Measurements from ENCODE around the gene MCTP1. TPM values are rescaled to one million over a fixed set of nuclear protein-coding genes. Genes with fewer than 3 reads are reported as not detected.

MCTP1 gene
- total RNA-seq, 4 donors from 2014 or later, result 28.7 to 117 (median 48.2) TPM

DNA sequence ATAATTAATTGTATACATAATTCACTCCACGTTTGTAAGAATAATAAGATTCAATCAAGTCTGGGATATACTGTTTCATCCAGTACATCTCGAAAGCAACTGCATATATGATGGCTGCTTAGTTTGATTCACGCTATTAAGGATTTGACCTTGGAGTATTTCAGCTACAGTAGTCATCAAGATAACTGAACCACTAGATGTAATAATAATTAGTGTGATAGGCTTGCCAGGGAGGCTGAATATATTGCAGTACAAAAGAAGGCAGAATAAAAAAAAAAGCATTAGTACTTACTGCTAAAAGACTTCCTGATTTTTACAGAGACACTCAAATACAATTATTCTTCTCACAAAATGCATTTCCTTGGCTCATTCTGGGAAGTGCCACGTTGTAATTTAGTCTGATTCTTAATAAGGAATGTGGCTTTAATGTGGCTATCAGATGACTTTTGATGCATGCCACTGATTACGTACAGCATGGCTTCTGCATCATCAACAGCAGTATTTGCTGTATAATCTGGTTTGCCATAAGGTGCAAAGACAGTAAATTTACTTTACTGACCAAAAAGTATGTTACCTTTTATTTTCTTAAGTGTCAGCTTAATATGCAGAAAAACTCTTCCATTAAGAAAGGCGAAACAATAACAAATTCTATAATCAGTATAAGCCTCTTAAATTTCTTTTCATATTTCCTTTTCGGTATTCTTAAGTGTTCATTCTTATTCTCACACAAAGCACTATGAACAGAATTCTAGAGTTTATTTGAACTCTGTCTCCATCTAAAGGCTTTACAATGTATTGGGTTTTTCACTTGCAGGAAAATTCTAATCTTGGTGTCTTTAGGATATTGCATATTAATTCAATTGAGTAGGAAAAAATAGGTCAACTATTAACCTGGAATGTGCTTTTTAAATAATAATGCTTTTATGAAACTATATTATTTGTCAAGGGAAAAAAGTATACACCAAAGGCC, 500.1 kb downstream of the MCTP1 start:
- H3K27ac ChIP-seq, result no peak overlapping the region
- WGBS, 2 donors, result 56 to 62% methylated on average over 7 of the region's 7 CpGs
- H3K4me1 ChIP-seq, result no peaks in the 10 kb centered on the region
- no peak for DNase-seq (ENCODE audit: low spot score in 2 of 2)
- no peak overlapping the region for H3K4me3 ChIP-seq
- no peaks in the 10 kb centered on the region for H3K36me3 ChIP-seq
- no peaks in the 10 kb centered on the region for H3K9me3 ChIP-seq
- TF ChIP-seq, protein P1, sequence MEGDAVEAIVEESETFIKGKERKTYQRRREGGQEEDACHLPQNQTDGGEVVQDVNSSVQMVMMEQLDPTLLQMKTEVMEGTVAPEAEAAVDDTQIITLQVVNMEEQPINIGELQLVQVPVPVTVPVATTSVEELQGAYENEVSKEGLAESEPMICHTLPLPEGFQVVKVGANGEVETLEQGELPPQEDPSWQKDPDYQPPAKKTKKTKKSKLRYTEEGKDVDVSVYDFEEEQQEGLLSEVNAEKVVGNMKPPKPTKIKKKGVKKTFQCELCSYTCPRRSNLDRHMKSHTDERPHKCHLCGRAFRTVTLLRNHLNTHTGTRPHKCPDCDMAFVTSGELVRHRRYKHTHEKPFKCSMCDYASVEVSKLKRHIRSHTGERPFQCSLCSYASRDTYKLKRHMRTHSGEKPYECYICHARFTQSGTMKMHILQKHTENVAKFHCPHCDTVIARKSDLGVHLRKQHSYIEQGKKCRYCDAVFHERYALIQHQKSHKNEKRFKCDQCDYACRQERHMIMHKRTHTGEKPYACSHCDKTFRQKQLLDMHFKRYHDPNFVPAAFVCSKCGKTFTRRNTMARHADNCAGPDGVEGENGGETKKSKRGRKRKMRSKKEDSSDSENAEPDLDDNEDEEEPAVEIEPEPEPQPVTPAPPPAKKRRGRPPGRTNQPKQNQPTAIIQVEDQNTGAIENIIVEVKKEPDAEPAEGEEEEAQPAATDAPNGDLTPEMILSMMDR (IDR thresholded peaks at IDR 0.05), result peak in 1 of 5 experiments; percentile 44
- no peak for TF ChIP-seq EP300 (IDR thresholded peaks at IDR 0.05)
- no peaks in the 10 kb centered on the region for H3K27me3 ChIP-seq

DNA sequence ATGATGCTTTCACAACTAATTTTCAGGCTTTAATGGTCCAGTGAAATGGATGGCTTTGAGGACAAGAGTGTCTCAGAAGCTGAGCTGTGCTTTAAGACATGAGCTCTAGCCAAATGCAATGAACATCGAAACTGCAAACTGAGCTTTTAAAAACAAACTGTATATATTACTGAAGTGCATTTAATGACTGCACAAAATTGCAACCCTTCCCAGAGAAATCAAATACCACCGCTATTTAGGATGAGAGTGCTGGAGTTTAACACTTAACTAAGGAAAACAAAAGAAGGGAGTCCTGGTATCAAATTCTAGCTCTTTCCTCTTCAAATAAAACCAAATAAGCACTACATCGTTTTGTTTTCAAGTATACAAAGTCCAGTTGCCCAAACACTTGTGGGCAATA, 502.5 kb downstream of the MCTP1 start:
- Histone ChIP-seq H3K4me1 (no peaks in the 10 kb centered on the region), H3K27ac (no peak overlapping the region), H3K9me3 (no peaks in the 10 kb centered on the region), H3K27me3 (no peaks in the 10 kb centered on the region), H3K36me3 (no peaks in the 10 kb centered on the region), H3K4me3 (no peak overlapping the region)
- TF ChIP-seq EP300 (IDR thresholded peaks at IDR 0.05) (no peak), POLR2A (IDR thresholded peaks at IDR 0.05) (no peak)
- TF ChIP-seq, protein P1 (IDR thresholded peaks at IDR 0.05), result no peak
- 76 to 83% methylated on average over 3 of the region's 3 CpGs for WGBS, 2 donors
- no peak for DNase-seq (ENCODE audit: low spot score in 2 of 2)

DNA sequence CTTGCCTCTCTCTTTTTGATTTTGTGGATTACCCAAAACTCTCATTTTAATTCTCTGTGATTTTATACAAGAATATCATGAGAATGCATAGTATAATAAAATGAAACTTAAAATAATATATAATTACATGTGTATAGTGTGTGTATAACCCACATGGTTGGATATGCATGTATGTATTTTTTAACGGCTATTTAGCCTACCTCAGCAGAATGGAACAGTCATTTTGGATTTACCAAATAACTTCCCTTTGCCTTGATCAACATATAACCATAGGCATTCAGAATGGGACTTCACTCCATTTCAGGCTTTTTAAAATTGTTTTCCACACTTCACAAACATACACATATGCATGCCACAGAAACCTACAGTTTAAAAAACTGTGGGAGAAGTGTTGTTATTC, 505.2 kb downstream of the MCTP1 start:
- TF ChIP-seq, protein P1 (IDR thresholded peaks at IDR 0.05), result no peak
- TF ChIP-seq EP300 (IDR thresholded peaks at IDR 0.05) (no peak), POLR2A (IDR thresholded peaks at IDR 0.05) (no peak)
- Histone ChIP-seq H3K27ac (no peak overlapping the region), H3K9me3 (no peaks in the 10 kb centered on the region), H3K4me3 (no peak overlapping the region), H3K36me3 (no peaks in the 10 kb centered on the region), H3K4me1 (peaks cover 0 to 7% (median 0%) of the 10 kb centered on the region in 4 donors), H3K27me3 (no peaks in the 10 kb centered on the region)
- no peak for DNase-seq (ENCODE audit: low spot score in 2 of 2)
- 73 to 81% methylated on average over 1 of the region's 1 CpG for WGBS, 2 donors

DNA sequence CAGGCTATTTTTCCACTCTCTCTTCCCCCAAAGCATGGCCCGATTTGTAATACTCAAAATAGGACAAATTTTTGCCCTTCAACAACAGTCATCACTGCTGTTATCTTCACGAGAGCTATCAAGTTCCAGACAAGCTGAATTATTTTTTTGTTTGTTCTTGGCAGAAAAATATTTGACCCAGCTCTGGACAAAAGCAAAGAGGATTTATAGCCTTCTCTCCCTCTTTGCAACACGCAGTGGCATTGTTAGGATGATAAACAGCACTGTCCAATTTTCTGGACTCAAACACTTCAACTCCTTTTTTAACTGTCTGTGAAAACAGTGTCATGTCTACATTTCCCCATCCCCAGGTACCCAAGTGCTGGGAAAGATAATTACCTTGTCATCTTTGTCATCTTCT, 506.2 kb downstream of the MCTP1 start:
- no peak for DNase-seq (ENCODE audit: low spot score in 2 of 2)
- TF ChIP-seq, protein P1 (IDR thresholded peaks at IDR 0.05), result no peak
- TF ChIP-seq EP300 (IDR thresholded peaks at IDR 0.05), result no peak
- TF ChIP-seq POLR2A (IDR thresholded peaks at IDR 0.05), result no peak
- Histone ChIP-seq H3K27ac (no peak overlapping the region), H3K36me3 (no peaks in the 10 kb centered on the region), H3K27me3 (no peaks in the 10 kb centered on the region), H3K4me1 (peaks cover 0 to 7% (median 0%) of the 10 kb centered on the region in 4 donors), H3K9me3 (no peaks in the 10 kb centered on the region), H3K4me3 (no peak overlapping the region)
- WGBS, 2 donors, result 32 to 49% methylated on average over 3 of the region's 3 CpGs

DNA sequence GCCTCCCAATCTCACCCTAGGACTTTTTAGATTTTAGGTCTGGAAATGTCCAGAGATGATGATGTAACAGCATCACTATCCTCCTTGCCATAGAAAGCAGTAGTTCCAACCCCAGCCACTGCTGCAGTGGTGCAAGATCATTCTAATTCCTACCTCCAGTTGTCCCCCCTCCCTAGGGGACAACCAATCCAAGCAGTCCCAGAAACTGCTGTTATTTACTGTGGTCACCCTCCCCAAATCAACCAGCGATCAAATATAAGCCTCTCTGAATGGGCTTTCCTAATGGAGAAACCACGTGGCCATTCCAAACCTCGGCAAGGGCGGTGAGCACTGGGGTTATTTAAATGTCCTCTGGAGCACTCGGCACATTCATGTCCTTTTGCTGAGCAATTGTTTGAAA, 506.6 kb downstream of the MCTP1 start:
- no peaks in the 10 kb centered on the region for H3K27me3 ChIP-seq
- no peak for DNase-seq (ENCODE audit: low spot score in 2 of 2)
- 32 to 45% methylated on average over 5 of the region's 5 CpGs for WGBS, 2 donors
- H3K4me3 ChIP-seq, result no peak overlapping the region
- H3K4me1 ChIP-seq, result peaks cover 0 to 7% (median 0%) of the 10 kb centered on the region in 4 donors
- H3K9me3 ChIP-seq, result no peaks in the 10 kb centered on the region
- no peaks in the 10 kb centered on the region for H3K36me3 ChIP-seq
- no peak overlapping the region for H3K27ac ChIP-seq
- TF ChIP-seq POLR2A (IDR thresholded peaks at IDR 0.05), result no peak

Measured in tibial nerve (tissue), 4 donors.